Measurements from ENCODE around the gene GP1BA.

- TF ChIP-seq CTCF (IDR thresholded peaks at IDR 0.05 in 8 of 11, conservative IDR thresholded peaks at IDR 0.05 in 3 of 11) (no peak), POLR2A (IDR thresholded peaks at IDR 0.05) (no peak), POLR2AphosphoS5 (IDR thresholded peaks at IDR 0.05) (no peak)
These were observed 11.6 kb upstream of the GP1BA start for GRCh38 chr17:4920351-4921048.

Measured in spleen (tissue), 7 donors.